Fibroblast of lung (primary cell): ENCODE results near the gene MPP2.

Experiments used
- CTCF ChIP-seq, 2 donors: IDR thresholded peaks in 1 of 2; conservative IDR thresholded peaks in 1 of 2; 1 replicate in 1 of 2; 2 replicates in 1 of 2; pipeline ENCODE4 v1.5.1; 2011 to 2012; ENCODE audit warnings: low read length in 2 of 2, control low read depth in 1 of 2, inconsistent platforms in 1 of 2, low read depth in 1 of 2, mild to moderate bottlenecking in 1 of 2
- EZH2 ChIP-seq: IDR thresholded peaks from 2 replicates; pipeline ENCODE4 v1.5.1; 2012; ENCODE audit warnings: low read length, control low read depth, mild to moderate bottlenecking; ENCODE audit errors: missing control alignments

GRCh38 chr17:43935926-43936261 is 28.6 kb upstream of the MPP2 start:
- TF ChIP-seq CTCF (conservative IDR thresholded peaks at IDR 0.05 in 1 of 2, IDR thresholded peaks at IDR 0.05 in 1 of 2; ENCODE audit: low read depth in 1 of 2, low read length in 2 of 2) (no peak), EZH2 (no peak)
